Right cardiac atrium (tissue), 5 donors: ENCODE results near the gene ATF7IP. TPM values are rescaled to one million over a fixed set of nuclear protein-coding genes. Genes with fewer than 3 reads are reported as not detected.
"Not testable (repeated sequence)": the region's sequence is repeated elsewhere in the genome, so short reads cannot be mapped to it uniquely, and the experiment has no call there.

ENCODE experiments used
- ATAC-seq, 2 donors: fragments of 200-7000 bp; cut with Tn5 transposase; one replicate each; pipeline versions ENCODE4 v1.8.0 to v1.9.1; 2020; ENCODE audit warnings: moderate library complexity in 2 of 2, mild to moderate bottlenecking in 1 of 2
- DNase-seq, 3 donors: peaks; one replicate each; pipeline ENCODE4 v3.0.0-alpha.2; 2020
- H3K27ac ChIP-seq: one replicate; pipeline ENCODE4 v1.5.1; 2013; ENCODE audit warnings: mild to moderate bottlenecking, low read length, control low read depth, moderate library complexity
- H3K27me3 ChIP-seq: one replicate; pipeline ENCODE4 v1.6.1; 2013; ENCODE audit not compliant: control insufficient read depth, insufficient read depth
- H3K4me1 ChIP-seq: one replicate; pipeline ENCODE4 v1.6.1; 2013; ENCODE audit warnings: low read length; ENCODE audit not compliant: control insufficient read depth, insufficient read depth
- H3K4me3 ChIP-seq: one replicate; pipeline ENCODE4 v1.5.1; 2013; ENCODE audit warnings: low read length, control low read depth
- H3K9me3 ChIP-seq: one replicate; pipeline ENCODE4 v1.6.1; 2013; ENCODE audit warnings: low read length; ENCODE audit not compliant: control insufficient read depth
- WGBS: extraction: QIAGEN DNeasy Blood & Tissue Kit; methylation state at CpG from one replicate; pipeline ENCODE4 v1.1.7; 2013; 5-methylcytosine and 5-hydroxymethylcytosine counted together
- intact Hi-C, 4 donors: fragments of 100-400 bp; cut with DNase I; formaldehyde crosslinking; loops; one replicate each; pipeline versions ENCODE4 v1.11.0 to v1.14.0; 2022 to 2023
- polyA plus RNA-seq: library from polyadenylated mRNA; stranded (reverse); fragments of 200-250 nt; gene quantifications from one replicate; pipeline ENCODE4 v1.2.3, GENCODE V29; 2013
- total RNA-seq, 4 donors: library from RNA; stranded (reverse); fragmentation: NEBNext Ultra II Directional; extraction: Animal tissue kit (Norgen Biotek cat#: 25700); gene quantifications; one replicate each; pipeline ENCODE4 v1.2.1, GENCODE V29; 2021
- donor health status: healthy with polysubstance abuse.
- donor health status: DM: no; HTN: yes; CAD: no.
- donor health status: DM: no; HTN: no; CAD: no.
- donor health status: DM: no; HTN: yes; CAD: no; lungs with severe emphysema.
- donor health status: DM: yes; HTN: yes; CAD: no.

The ATF7IP gene
- total and polyA plus RNA-seq, 5 donors: 13.3 to 77.7 (median 73.5) TPM

- Histone ChIP-seq H3K4me3 (no peak overlapping the region), H3K4me1 (no peaks in the 10 kb centered on the region), H3K27me3 (no peaks in the 10 kb centered on the region), H3K9me3 (no peaks in the 10 kb centered on the region), H3K27ac (no peak overlapping the region)
- intact Hi-C loops: no loop called here
- DNase-seq (no peak), ATAC-seq (no peak)
Observed at GRCh38 chr12:14340371-14340770, 25.1 kb upstream of the ATF7IP start.

- intact Hi-C loops: loop anchor here in 1 of 4 donors (10.0 kb wide), 1 partner anchor 87 kb away; no protein-coding TSS in a partner anchor
- H3K4me3 ChIP-seq, DNase-seq, H3K27me3 ChIP-seq, H3K27ac ChIP-seq, ATAC-seq, H3K4me1 ChIP-seq, H3K9me3 ChIP-seq: not testable (repeated sequence)
- WGBS: 100% methylated on average over 4 of the region's 4 CpGs
Observed at GRCh38 chr12:14351524-14351923, 14.0 kb upstream of the ATF7IP start.

DNA sequence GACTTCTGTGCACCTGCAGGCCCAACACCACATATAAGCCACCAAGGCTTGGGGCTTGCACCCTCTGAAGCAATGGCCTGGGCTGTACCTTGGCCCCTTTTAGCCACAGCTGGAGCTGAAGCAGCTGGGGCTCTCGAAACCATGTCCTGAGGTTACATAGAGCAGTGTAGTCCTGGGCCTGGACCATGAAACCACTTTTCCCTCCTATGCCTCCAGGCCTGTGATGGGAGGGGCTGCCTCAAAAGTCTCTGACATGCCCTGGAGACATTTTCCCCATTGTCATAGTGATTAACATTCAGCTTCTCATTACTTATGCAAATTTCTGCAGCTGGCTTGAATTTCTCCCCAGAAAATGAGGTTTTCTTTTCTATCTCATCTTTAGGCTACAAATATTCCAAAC, 13.4 kb upstream of the ATF7IP start:
- not testable (repeated sequence) for ATAC-seq, DNase-seq, H3K27ac ChIP-seq, H3K4me3 ChIP-seq, H3K4me1 ChIP-seq, H3K9me3 ChIP-seq, H3K27me3 ChIP-seq
- WGBS: 93% methylated on average over 1 of the region's 1 CpG
- intact Hi-C loops: loop anchor here in 1 of 4 donors (10.0 kb wide), 1 partner anchor 87 kb away; no protein-coding TSS in a partner anchor

GRCh38 chr12:14354665-14355064, 10.8 kb upstream of the ATF7IP start:
- ATAC-seq, H3K27ac ChIP-seq, H3K4me3 ChIP-seq, H3K27me3 ChIP-seq, H3K9me3 ChIP-seq, H3K4me1 ChIP-seq: not testable (repeated sequence)
- DNase-seq: peak in 1 of 3 donors; percentile 61
- 97% methylated on average over 28 of the region's 28 CpGs for WGBS
- intact Hi-C loops: loop anchor here in 1 of 4 donors (10.0 kb wide), 1 partner anchor 90 kb away; no protein-coding TSS in a partner anchor

DNA sequence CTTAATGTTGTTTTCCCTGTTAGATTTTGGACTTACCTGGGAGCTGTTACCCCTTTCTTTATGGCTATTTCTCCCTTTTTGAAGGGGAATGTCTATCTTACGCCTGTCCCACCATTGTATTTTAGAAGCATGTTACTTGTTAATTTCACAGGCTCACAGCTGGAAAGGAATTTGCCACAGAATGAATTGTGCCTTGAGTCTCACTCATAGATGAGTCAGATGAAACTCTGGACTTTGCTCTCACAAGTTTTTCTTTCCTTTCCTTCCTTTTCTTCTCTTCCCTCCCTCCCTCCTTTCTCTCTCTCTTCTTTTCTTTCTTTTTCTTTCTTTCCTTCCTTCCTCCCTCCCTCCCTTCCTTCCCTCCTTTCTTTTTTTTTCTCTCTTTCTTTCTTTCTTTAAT, 9.3 kb upstream of the ATF7IP start:
- no peak overlapping the region for H3K4me3 ChIP-seq
- DNase-seq (no peak), ATAC-seq (no peak)
- WGBS: 95% methylated on average over 1 of the region's 1 CpG
- no peaks in the 10 kb centered on the region for H3K27me3 ChIP-seq
- intact Hi-C loops: loop anchor here in 1 of 4 donors (10.0 kb wide), 1 partner anchor 91 kb away; no protein-coding TSS in a partner anchor
- no peaks in the 10 kb centered on the region for H3K9me3 ChIP-seq
- no peaks in the 10 kb centered on the region for H3K4me1 ChIP-seq
- no peak overlapping the region for H3K27ac ChIP-seq

DNA sequence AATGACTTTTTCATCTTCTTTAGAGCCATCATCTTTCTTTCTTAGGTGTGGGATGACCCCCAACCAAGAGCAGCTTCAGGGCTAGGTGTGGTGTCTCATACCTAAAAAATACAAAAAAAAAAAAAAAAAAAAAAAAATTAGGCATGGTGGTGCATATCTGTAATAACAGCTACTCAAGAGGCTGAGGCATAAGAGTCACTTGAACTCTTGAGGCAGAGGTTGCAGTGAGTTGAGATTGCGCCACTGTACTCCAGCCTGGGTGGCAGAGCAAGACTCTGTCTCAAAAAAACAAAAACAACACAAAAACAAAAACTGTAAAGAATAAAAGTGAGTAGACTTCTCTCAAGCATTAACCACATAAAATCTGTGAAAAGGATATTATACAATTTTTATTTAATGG, 8.0 kb upstream of the ATF7IP start:
- no peak overlapping the region for H3K4me3 ChIP-seq
- no peak for ATAC-seq
- H3K27ac ChIP-seq: no peak overlapping the region
- no peaks in the 10 kb centered on the region for H3K4me1 ChIP-seq
- no peaks in the 10 kb centered on the region for H3K27me3 ChIP-seq
- H3K9me3 ChIP-seq: no peaks in the 10 kb centered on the region
- intact Hi-C loops: loop anchor here in 1 of 4 donors (10.0 kb wide), 1 partner anchor 93 kb away; no protein-coding TSS in a partner anchor
- 98% methylated on average over 1 of the region's 1 CpG for WGBS
- no peak for DNase-seq

DNA sequence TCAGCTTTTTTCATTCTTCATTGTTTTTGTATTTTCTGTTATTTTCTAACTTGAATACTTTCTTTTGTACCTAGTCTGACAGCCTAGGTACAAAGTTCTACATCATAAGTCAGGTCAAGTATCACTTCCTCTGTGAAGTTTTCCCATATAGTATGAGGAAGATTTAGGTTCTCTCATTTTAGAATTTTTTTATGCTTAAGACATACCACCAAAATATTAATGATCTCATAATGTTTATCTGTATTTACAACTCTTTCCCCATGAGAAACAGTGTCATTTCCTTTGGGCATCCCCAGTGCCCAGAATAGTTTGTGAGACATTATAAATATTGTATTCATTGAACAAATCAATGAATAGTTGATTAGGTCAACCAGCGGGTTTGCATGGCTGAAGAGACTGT, 3.1 kb upstream of the ATF7IP start:
- no peaks in the 10 kb centered on the region for H3K27me3 ChIP-seq
- ATAC-seq (no peak), DNase-seq (no peak)
- intact Hi-C loops: no loop called here
- H3K4me3 ChIP-seq: no peak overlapping the region
- H3K27ac ChIP-seq: no peak overlapping the region
- H3K9me3 ChIP-seq: no peaks in the 10 kb centered on the region
- H3K4me1 ChIP-seq: no peaks in the 10 kb centered on the region
- WGBS: 67% methylated on average over 1 of the region's 1 CpG

GRCh38 chr12:14364583-14365271, 755 bp upstream of the ATF7IP start:
- WGBS: 94% methylated on average over 8 of the region's 8 CpGs
- no peak overlapping the region for H3K27ac ChIP-seq
- H3K9me3 ChIP-seq: no peaks in the 10 kb centered on the region
- no peaks in the 10 kb centered on the region for H3K27me3 ChIP-seq
- DNase-seq (no peak), ATAC-seq (no peak)
- intact Hi-C loops: loop anchor here in 3 of 4 donors (2.0 to 5.0 kb wide), 3 partner anchors 104 to 107 kb away; no protein-coding TSS in a partner anchor
- H3K4me3 ChIP-seq: peak overlapping the region; percentile 80
- H3K4me1 ChIP-seq: no peaks in the 10 kb centered on the region

- Histone ChIP-seq H3K4me3 (peak overlapping the region; percentile 80), H3K27ac (no peak overlapping the region), H3K4me1 (no peaks in the 10 kb centered on the region), H3K9me3 (no peaks in the 10 kb centered on the region), H3K27me3 (no peaks in the 10 kb centered on the region)
- DNase-seq (no peak), ATAC-seq (peak in 1 of 2 donors; percentile 32)
- WGBS: 6% methylated on average over 5 of the region's 5 CpGs
- intact Hi-C loops: loop anchor here in 1 of 4 donors (5.0 kb wide), 1 partner anchor 109 kb away; no protein-coding TSS in a partner anchor
Observed at GRCh38 chr12:14366209-14367039, 942 bp downstream of the ATF7IP start.

DNA sequence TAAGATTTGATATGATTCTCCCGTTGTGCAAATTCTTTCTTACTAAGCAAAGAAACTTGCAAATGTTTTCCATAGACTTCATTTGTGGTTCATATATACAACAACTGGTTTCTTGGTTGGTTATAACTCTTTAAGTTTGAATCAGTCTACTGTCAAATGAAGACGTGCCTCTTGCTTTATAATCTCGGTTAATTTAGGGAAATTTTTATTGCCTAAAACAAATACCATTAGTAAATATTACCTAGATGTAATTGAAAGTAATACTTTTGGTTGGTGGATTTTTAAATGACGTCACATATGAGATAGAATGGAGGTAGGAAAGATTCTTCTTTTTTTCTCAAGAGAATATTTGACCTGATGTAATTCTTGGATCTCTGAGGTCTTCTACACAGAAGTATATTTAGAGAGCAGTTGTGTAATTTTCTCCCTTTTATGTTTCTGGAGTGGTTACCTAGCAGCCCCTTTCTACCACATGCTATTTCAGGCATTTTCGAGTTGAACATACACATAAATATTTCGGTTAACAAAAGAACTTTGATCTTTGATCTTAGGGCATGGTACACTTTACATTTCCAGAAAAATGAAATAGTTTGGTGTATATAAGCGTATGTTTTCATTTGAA, 1.7 kb downstream of the ATF7IP start:
- no peak for ATAC-seq
- intact Hi-C loops: loop anchor here in 1 of 4 donors (5.0 kb wide), 1 partner anchor 110 kb away; no protein-coding TSS in a partner anchor
- WGBS: 7% methylated on average over 7 of the region's 7 CpGs

More for the DNA sequence above, 1.7 kb downstream of the ATF7IP start:
- H3K27ac ChIP-seq: no peak overlapping the region
- H3K4me1 ChIP-seq: no peaks in the 10 kb centered on the region
- H3K27me3 ChIP-seq: no peaks in the 10 kb centered on the region
- DNase-seq: no peak
- H3K9me3 ChIP-seq: no peaks in the 10 kb centered on the region
- peak overlapping the region; percentile 80 for H3K4me3 ChIP-seq
